Measurements from ENCODE around the gene CATSPER1.

The CATSPER1 gene

GRCh38 chr11:66066751-66067150 lies 40.5 kb upstream of the CATSPER1 start:
- no peak for TF ChIP-seq CTCF (IDR thresholded peaks at IDR 0.05; ENCODE audit: low read depth, low read length)
- H3K36me3 ChIP-seq, result peaks cover 76% of the 10 kb centered on the region
- H3K9me3 ChIP-seq (ENCODE audit: severe bottlenecking), result no peaks in the 10 kb centered on the region
- DNase-seq, result no peak
- H3K4me3 ChIP-seq (ENCODE audit: low read depth, low read length), result no peak overlapping the region
- H3K27ac ChIP-seq, result no peak overlapping the region
- no peaks in the 10 kb centered on the region for H3K27me3 ChIP-seq (ENCODE audit: insufficient read depth, low read depth, severe bottlenecking)

GRCh38 chr11:66064571-66064970 lies 38.3 kb upstream of the CATSPER1 start:
- H3K9me3 ChIP-seq (ENCODE audit: severe bottlenecking), result no peaks in the 10 kb centered on the region
- H3K36me3 ChIP-seq, result peaks cover 98% of the 10 kb centered on the region
- no peak for TF ChIP-seq CTCF (IDR thresholded peaks at IDR 0.05; ENCODE audit: low read depth, low read length)
- no peak overlapping the region for H3K27ac ChIP-seq
- no peak for DNase-seq
- no peak overlapping the region for H3K4me3 ChIP-seq (ENCODE audit: low read depth, low read length)
- H3K27me3 ChIP-seq (ENCODE audit: insufficient read depth, low read depth, severe bottlenecking), result no peaks in the 10 kb centered on the region

- Histone ChIP-seq H3K4me3 (ENCODE audit: low read depth, low read length) (no peak overlapping the region), H3K36me3 (peaks cover 98% of the 10 kb centered on the region), H3K27ac (no peak overlapping the region), H3K9me3 (ENCODE audit: severe bottlenecking) (no peaks in the 10 kb centered on the region), H3K27me3 (ENCODE audit: insufficient read depth, low read depth, severe bottlenecking) (no peaks in the 10 kb centered on the region)
- no peak for TF ChIP-seq CTCF (IDR thresholded peaks at IDR 0.05; ENCODE audit: low read depth, low read length)
- no peak for DNase-seq
Measured at GRCh38 chr11:66063900-66064299, 37.6 kb upstream of the CATSPER1 start.

GRCh38 chr11:66062408-66062807 lies 36.1 kb upstream of the CATSPER1 start:
- no peak for DNase-seq
- Histone ChIP-seq H3K36me3 (peaks cover 97% of the 10 kb centered on the region), H3K4me3 (ENCODE audit: low read depth, low read length) (no peak overlapping the region), H3K27ac (no peak overlapping the region), H3K9me3 (ENCODE audit: severe bottlenecking) (no peaks in the 10 kb centered on the region), H3K27me3 (ENCODE audit: insufficient read depth, low read depth, severe bottlenecking) (no peaks in the 10 kb centered on the region)
- TF ChIP-seq CTCF (IDR thresholded peaks at IDR 0.05; ENCODE audit: low read depth, low read length), result no peak

- no peaks in the 10 kb centered on the region for H3K27me3 ChIP-seq (ENCODE audit: insufficient read depth, low read depth, severe bottlenecking)
- DNase-seq, result no peak
- H3K36me3 ChIP-seq, result peaks cover 96% of the 10 kb centered on the region
- no peaks in the 10 kb centered on the region for H3K9me3 ChIP-seq (ENCODE audit: severe bottlenecking)
- no peak overlapping the region for H3K27ac ChIP-seq
- no peak for TF ChIP-seq CTCF (IDR thresholded peaks at IDR 0.05; ENCODE audit: low read depth, low read length)
- H3K4me3 ChIP-seq (ENCODE audit: low read depth, low read length), result no peak overlapping the region
Measured at GRCh38 chr11:66061268-66061667, 35.0 kb upstream of the CATSPER1 start.

GRCh38 chr11:66059966-66060680 lies 33.8 kb upstream of the CATSPER1 start:
- H3K27ac ChIP-seq, result no peak overlapping the region

More at GRCh38 chr11:66059966-66060680, 33.8 kb upstream of the CATSPER1 start:
- no peaks in the 10 kb centered on the region for H3K27me3 ChIP-seq (ENCODE audit: insufficient read depth, low read depth, severe bottlenecking)
- H3K4me3 ChIP-seq (ENCODE audit: low read depth, low read length), result no peak overlapping the region
- no peak for DNase-seq
- H3K36me3 ChIP-seq, result peaks cover 95% of the 10 kb centered on the region
- H3K9me3 ChIP-seq (ENCODE audit: severe bottlenecking), result no peaks in the 10 kb centered on the region
- TF ChIP-seq CTCF (IDR thresholded peaks at IDR 0.05; ENCODE audit: low read depth, low read length), result no peak

Data from WERI-Rb-1 (cell line).